Testis (tissue), 3 donors: ENCODE data around the gene CACTIN. TPM values are rescaled to one million over a fixed set of nuclear protein-coding genes. Genes with fewer than 3 reads are reported as not detected.

Experiments used
- DNase-seq: peaks from one replicate; pipeline ENCODE4 v3.0.0-alpha.2; 2019
- H3K27ac ChIP-seq, 2 donors: fragments of 200-600 bp; sonication (generic); one replicate each; pipeline ENCODE4 v1.5.1; 2019
- H3K27me3 ChIP-seq: fragments of 200-600 bp; sonication (generic); one replicate; pipeline ENCODE4 v1.5.1; 2019
- H3K36me3 ChIP-seq: fragments of 200-600 bp; sonication (generic); one replicate; pipeline ENCODE4 v1.5.1; 2017; ENCODE audit warnings: low read depth; ENCODE audit errors: missing control alignments
- H3K4me1 ChIP-seq: fragments of 200-600 bp; sonication (generic); one replicate; pipeline ENCODE4 v1.5.1; 2019
- H3K4me3 ChIP-seq, 2 donors: fragments of 200-600 bp; sonication (generic); one replicate each; pipeline ENCODE4 v1.5.1; 2017 to 2019
- H3K9me3 ChIP-seq: fragments of 200-600 bp; sonication (generic); one replicate; pipeline ENCODE4 v1.5.1; 2017
- POLR2A ChIP-seq: fragments of 450-650 bp; IDR thresholded peaks from one replicate; pipeline ENCODE4 v1.6.1; 2017; ENCODE audit warnings: antibody characterized with exemption, mild to moderate bottlenecking, moderate library complexity
- WGBS, 2 donors: methylation state at CpG; one replicate each; pipeline ENCODE4 v1.1.5; 2018; 5-methylcytosine and 5-hydroxymethylcytosine counted together
- intact Hi-C: fragments of 100-400 bp; cut with DNase I; formaldehyde crosslinking; loops from one replicate; pipeline ENCODE4 v1.15.1; 2023; ENCODE audit warnings: low total_unique reads
- polyA plus RNA-seq: library from polyadenylated mRNA; stranded (reverse); fragments of 350-450 nt; fragmentation: Illumina TruSeq; extraction: RNeasy Lipid Tissue Mini Kit (QIAGEN cat#74804); gene quantifications from one replicate; pipeline ENCODE4 v1.2.3, GENCODE V29; 2014; ENCODE audit warnings: low read depth, low replicate concordance; ENCODE audit not compliant: insufficient read depth
- total RNA-seq, 2 donors: library from RNA; depleted of rRNA; stranded (reverse); fragments of >200 nt; gene quantifications; one replicate each; pipeline ENCODE4 v1.2.3, GENCODE V29; 2016
- TF ChIP-seq, protein P1 (sequence below), 3 experiments: fragments of 450-650 bp in 2 of 3; fragments of 200-600 bp in 1 of 3; sonication (generic) in 1 of 3; IDR thresholded peaks; one replicate each; pipeline ENCODE4 v1.5.1; 2016 to 2019; ENCODE audit warnings: antibody characterized with exemption in 3 of 3, mild to moderate bottlenecking in 2 of 3, moderate library complexity in 1 of 3

CACTIN gene
- total and polyA plus RNA-seq, 3 donors from 2014 or later: 26.9 to 57.5 (median 52.8) TPM

DNA sequence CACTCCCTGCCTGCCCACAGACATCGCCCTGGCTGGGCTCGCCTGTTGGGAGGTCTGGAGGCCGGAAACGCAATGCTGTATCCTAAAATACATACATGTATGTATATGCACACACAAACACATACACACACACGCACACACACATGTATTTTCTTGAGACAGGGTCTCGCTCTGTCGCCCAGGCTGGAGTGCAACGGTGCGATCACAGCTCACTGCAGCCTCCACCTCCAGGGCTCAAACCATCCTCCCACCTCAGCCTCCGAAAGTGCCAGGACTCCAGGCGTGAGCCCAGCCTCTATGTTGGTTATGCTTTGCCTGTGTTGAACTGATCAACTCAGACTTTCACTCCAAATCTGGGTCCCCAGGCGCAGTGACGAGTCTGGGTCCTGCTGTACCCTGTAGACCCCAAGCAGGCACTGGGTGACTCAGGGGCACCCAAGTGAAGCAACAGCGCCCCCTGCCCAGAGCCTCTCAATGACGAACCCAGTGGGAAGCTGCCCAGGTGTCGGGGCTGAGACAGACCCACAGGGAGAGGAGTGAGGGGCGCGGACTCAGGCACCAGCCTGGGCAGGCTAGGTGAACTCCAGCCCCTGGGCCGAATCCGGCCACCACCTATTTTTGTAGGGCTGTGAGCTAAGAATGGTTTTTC lies 27.4 kb upstream of the CACTIN start:
- Histone ChIP-seq H3K9me3 (no peaks in the 10 kb centered on the region), H3K4me1 (peaks cover 11% of the 10 kb centered on the region), H3K27me3 (no peaks in the 10 kb centered on the region), H3K27ac (no peak overlapping the region), H3K4me3 (no peak overlapping the region), H3K36me3 (no peaks in the 10 kb centered on the region)
- intact Hi-C loops: no loop called here
- no peak for TF ChIP-seq POLR2A
- TF ChIP-seq, protein P1, sequence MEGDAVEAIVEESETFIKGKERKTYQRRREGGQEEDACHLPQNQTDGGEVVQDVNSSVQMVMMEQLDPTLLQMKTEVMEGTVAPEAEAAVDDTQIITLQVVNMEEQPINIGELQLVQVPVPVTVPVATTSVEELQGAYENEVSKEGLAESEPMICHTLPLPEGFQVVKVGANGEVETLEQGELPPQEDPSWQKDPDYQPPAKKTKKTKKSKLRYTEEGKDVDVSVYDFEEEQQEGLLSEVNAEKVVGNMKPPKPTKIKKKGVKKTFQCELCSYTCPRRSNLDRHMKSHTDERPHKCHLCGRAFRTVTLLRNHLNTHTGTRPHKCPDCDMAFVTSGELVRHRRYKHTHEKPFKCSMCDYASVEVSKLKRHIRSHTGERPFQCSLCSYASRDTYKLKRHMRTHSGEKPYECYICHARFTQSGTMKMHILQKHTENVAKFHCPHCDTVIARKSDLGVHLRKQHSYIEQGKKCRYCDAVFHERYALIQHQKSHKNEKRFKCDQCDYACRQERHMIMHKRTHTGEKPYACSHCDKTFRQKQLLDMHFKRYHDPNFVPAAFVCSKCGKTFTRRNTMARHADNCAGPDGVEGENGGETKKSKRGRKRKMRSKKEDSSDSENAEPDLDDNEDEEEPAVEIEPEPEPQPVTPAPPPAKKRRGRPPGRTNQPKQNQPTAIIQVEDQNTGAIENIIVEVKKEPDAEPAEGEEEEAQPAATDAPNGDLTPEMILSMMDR (IDR thresholded peaks at IDR 0.05): no peak
- WGBS, 2 donors: 93 to 94% methylated on average over 19 to 20 of the region's 20 CpGs
- no peak for DNase-seq

DNA sequence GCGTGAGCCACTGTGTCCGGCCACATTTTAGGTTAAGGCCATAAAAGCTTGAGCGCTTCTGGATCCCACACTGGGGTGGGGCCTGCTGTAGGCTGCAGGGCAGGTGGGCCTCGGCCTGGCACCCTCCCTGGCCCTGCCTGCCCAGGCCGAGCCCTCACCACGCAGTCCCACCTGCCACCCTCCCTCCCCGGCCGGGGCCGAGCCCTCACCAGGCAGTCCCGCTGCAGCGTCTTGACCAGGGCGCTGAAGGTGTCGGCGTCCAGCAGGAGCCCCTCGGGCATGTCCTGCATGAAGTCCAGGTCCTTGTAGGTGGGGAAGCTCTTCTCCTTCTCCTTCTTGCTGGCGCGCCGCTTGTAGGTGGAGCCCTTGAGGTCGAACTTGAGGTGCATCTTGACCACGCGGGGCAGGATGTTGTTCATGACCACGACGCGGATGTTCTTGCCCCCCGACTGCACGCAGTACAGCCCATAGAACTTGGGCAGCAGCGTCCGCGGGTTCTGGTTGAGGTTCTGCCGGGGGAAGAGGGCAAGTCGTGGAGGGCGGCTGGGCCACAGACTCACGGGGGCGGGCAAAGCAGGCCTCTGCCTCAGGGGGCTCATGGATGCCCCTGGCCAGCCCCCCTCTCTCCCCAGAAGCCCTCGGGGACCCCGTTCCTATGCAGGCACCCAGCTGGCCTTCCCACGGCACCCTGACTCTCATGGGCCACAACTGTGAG lies 26.6 kb upstream of the CACTIN start:
- Histone ChIP-seq H3K36me3 (no peaks in the 10 kb centered on the region), H3K27ac (no peak overlapping the region), H3K27me3 (no peaks in the 10 kb centered on the region), H3K4me3 (no peak overlapping the region), H3K9me3 (no peaks in the 10 kb centered on the region), H3K4me1 (peaks cover 8% of the 10 kb centered on the region)
- no peak for TF ChIP-seq POLR2A
- TF ChIP-seq, protein P1 (IDR thresholded peaks at IDR 0.05): no peak
- DNase-seq: no peak
- WGBS, 2 donors: 90 to 92% methylated on average over 24 to 34 of the region's 37 CpGs
- intact Hi-C loops: no loop called here

DNA sequence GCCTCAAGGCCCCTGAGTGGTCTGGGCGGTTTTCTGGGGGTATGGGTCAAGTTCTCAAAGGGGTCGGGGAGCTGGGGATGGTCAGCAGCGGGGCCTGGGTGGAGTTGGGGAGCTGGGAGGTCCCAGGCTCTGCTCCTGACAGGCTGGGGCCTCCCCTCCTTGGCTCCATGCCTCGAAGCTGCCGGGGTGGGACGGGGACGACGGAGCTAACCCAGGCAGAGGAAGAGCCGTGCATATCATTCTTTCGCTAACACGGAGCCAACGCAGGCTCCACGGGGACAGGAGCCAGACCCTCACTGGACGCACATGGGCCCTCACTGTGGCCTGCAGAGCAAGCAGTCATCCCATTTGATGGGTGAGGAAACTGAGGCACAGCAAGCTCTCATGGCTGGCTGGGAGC lies 25.8 kb upstream of the CACTIN start:
- Histone ChIP-seq H3K4me1 (peaks cover 8% of the 10 kb centered on the region), H3K9me3 (no peaks in the 10 kb centered on the region), H3K27ac (no peak overlapping the region), H3K27me3 (no peaks in the 10 kb centered on the region), H3K4me3 (no peak overlapping the region), H3K36me3 (no peaks in the 10 kb centered on the region)
- intact Hi-C loops: no loop called here
- TF ChIP-seq POLR2A: no peak
- TF ChIP-seq, protein P1 (IDR thresholded peaks at IDR 0.05): no peak
- 96 to 100% methylated on average over 4 to 14 of the region's 14 CpGs for WGBS, 2 donors
- DNase-seq: no peak

DNA sequence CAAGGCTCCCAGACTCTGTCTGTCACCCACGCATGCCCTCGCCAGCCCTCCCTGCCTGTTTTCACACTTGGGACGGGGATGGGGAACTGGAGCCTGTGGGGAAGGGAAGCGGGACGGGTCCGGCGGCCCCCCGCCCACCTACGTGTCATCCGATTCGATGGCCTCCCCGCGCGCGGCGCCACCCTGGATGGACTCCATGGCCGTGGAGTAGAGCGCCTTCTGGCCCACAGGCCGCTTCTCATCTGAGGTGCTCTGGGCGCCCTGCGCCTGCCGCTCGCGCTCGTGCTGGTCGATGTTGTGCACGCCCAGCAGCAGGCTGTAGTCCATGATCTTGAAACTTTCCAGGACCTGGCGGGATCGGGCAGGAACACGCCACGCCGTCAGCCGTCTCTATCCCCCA lies 25.1 kb upstream of the CACTIN start:
- DNase-seq: no peak
- H3K4me3 ChIP-seq: no peak overlapping the region
- no peaks in the 10 kb centered on the region for H3K27me3 ChIP-seq
- no peaks in the 10 kb centered on the region for H3K36me3 ChIP-seq
- H3K9me3 ChIP-seq: no peaks in the 10 kb centered on the region
- 95 to 98% methylated on average over 8 to 33 of the region's 33 CpGs for WGBS, 2 donors
- TF ChIP-seq, protein P1 (IDR thresholded peaks at IDR 0.05): no peak
- TF ChIP-seq POLR2A: no peak
- intact Hi-C loops: no loop called here
- H3K4me1 ChIP-seq: peaks cover 8% of the 10 kb centered on the region
- no peak overlapping the region for H3K27ac ChIP-seq
